ENCODE measurements around the gene SYNJ2. TPM values are rescaled to one million over a fixed set of nuclear protein-coding genes. Genes with fewer than 3 reads are reported as not detected.

SYNJ2 gene
- polyA plus RNA-seq, 1 experiment: 40.8 TPM

DNA sequence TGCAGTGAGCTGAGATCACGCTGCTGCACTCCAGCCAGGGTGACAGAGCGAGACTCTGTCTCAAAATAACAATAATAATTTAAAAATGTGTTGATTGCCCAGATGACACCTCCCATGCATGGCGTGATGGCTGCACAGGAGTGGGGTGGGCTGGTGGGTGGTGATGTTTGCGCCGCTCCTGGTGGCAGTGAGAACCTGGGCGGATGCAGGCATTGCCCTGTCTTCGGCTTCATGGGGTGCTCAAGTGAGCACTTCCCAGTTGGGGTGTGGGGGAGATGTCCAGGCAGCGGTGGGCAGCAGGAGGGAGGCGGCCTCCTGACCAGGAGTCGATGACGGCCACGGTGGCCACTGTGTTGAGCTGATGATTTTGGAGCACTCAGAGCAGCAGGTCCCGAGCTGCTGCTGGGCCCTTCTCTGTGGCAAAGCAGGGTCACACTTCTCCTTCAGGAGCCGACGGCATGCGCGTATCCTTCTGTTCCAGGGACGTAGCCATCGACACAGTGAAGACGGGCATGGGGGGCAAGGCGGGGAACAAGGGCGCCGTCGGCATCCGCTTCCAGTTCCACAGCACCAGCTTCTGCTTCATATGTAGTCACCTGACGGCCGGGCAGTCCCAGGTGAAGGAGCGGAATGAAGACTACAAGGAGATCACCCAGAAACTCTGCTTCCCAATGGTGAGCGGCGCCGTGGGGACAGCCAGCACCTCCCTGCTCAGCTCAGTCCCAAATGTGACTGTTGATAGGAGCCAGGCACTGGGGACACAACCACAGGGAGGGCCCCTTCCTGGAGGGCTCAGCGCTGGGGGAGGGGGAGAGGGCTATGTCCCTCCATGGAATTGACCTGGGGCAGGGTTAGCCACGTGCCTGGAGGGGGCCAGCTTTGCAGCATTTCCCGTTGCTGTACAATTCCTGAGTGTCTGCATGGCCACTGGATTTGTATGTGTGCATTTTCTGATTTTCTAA, 89.7 kb downstream of the SYNJ2 start:
- no peak for TF ChIP-seq CTCF (IDR thresholded peaks at IDR 0.05; ENCODE audit: low read depth, low read length)
- Histone ChIP-seq H3K27ac (ENCODE audit: low read depth, low read length) (no peak overlapping the region), H3K9me3 (ENCODE audit: control insufficient read depth, insufficient read depth, low read length) (no peaks in the 10 kb centered on the region; the same call in 1 of the 2 replicates), H3K27me3 (ENCODE audit: control insufficient read depth, insufficient read depth, low read length) (no peaks in the 10 kb centered on the region), H3K4me3 (ENCODE audit: low read depth, low read length) (no peak overlapping the region)
- CTCF ChIA-PET: interaction anchor here (0.8 to 5.6 kb wide), 25 partner anchors 13 to 403 kb away, joined by 3 to 62 read pairs (median 4); partner anchors contain the start of gene SYNJ2
- DNase-seq (ENCODE audit: low read depth, low spot score): no peak
- POLR2A ChIA-PET: interaction anchor here (0.9 to 1.3 kb wide), 2 partner anchors 11 to 45 kb away, joined by 3 to 4 read pairs; no protein-coding TSS in a partner anchor

GRCh38 chr6:158072083-158072721, 90.5 kb downstream of the SYNJ2 start:
- ChIA-PET CTCF (interaction anchor here (0.6 to 5.6 kb wide), 43 partner anchors 10 to 748 kb away, joined by 3 to 62 read pairs (median 4); partner anchors contain the start of genes SYNJ2 and TMEM242), POLR2A (interaction anchor here (0.7 to 1.3 kb wide), 3 partner anchors 11 to 72 kb away, joined by 3 to 4 read pairs (median 3); no protein-coding TSS in a partner anchor)
- no peaks in the 10 kb centered on the region for H3K27me3 ChIP-seq (ENCODE audit: control insufficient read depth, insufficient read depth, low read length)
- no peak overlapping the region for H3K4me3 ChIP-seq (ENCODE audit: low read depth, low read length)
- no peaks in the 10 kb centered on the region; the same call in 1 of the 2 replicates for H3K9me3 ChIP-seq (ENCODE audit: control insufficient read depth, insufficient read depth, low read length)
- H3K27ac ChIP-seq (ENCODE audit: low read depth, low read length): no peak overlapping the region
- DNase-seq (ENCODE audit: low read depth, low spot score): peak; percentile 58
- TF ChIP-seq CTCF (IDR thresholded peaks at IDR 0.05; ENCODE audit: low read depth, low read length): peak; percentile 86

- TF ChIP-seq CTCF (IDR thresholded peaks at IDR 0.05; ENCODE audit: low read depth, low read length): no peak
- DNase-seq (ENCODE audit: low read depth, low spot score): no peak
- H3K9me3 ChIP-seq (ENCODE audit: control insufficient read depth, insufficient read depth, low read length): no peaks in the 10 kb centered on the region; the same call in 1 of the 2 replicates
- H3K27ac ChIP-seq (ENCODE audit: low read depth, low read length): no peak overlapping the region
- H3K27me3 ChIP-seq (ENCODE audit: control insufficient read depth, insufficient read depth, low read length): no peaks in the 10 kb centered on the region
- ChIA-PET POLR2A (no interaction called here), CTCF (interaction anchor here (1.3 to 5.6 kb wide), 9 partner anchors 13 to 406 kb away, joined by 3 to 62 read pairs (median 14); partner anchors contain the start of gene SYNJ2)
- H3K4me3 ChIP-seq (ENCODE audit: low read depth, low read length): no peak overlapping the region
Observed at GRCh38 chr6:158073776-158074175, 92.1 kb downstream of the SYNJ2 start.

DNA sequence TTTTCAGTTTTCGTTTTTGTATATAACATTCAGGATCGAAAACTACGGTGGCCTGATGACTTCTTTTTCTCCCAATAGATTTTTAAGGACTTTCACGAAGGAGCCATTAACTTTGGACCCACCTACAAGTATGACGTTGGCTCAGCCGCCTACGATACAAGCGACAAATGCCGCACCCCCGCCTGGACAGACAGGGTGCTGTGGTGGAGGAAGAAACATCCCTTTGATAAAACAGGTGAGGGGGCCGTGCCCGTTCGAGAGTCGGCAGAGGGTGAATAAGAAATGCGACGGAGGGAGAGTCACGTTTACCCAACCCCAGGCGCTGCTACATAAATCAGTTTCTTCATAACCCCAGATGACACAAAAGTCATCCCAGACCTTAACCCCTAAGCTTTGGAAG, 94.9 kb downstream of the SYNJ2 start:
- DNase-seq (ENCODE audit: low read depth, low spot score): no peak
- CTCF ChIA-PET: interaction anchor here (0.7 kb wide), 1 partner anchor 56 kb away, joined by 3 read pairs; no protein-coding TSS in a partner anchor
- Histone ChIP-seq H3K4me3 (ENCODE audit: low read depth, low read length) (no peak overlapping the region), H3K27me3 (ENCODE audit: control insufficient read depth, insufficient read depth, low read length) (no peaks in the 10 kb centered on the region), H3K9me3 (ENCODE audit: control insufficient read depth, insufficient read depth, low read length) (no peaks in the 10 kb centered on the region), H3K27ac (ENCODE audit: low read depth, low read length) (no peak overlapping the region)
- POLR2A ChIA-PET: no interaction called here
- TF ChIP-seq CTCF (IDR thresholded peaks at IDR 0.05; ENCODE audit: low read depth, low read length): no peak

Measured in AG04450 (cell line).